ENCODE results near the gene MAPK4.
"Not testable (repeated sequence)": the region's sequence is repeated elsewhere in the genome, so short reads cannot be mapped to it uniquely, and the experiment has no call there.

Gene MAPK4

DNA sequence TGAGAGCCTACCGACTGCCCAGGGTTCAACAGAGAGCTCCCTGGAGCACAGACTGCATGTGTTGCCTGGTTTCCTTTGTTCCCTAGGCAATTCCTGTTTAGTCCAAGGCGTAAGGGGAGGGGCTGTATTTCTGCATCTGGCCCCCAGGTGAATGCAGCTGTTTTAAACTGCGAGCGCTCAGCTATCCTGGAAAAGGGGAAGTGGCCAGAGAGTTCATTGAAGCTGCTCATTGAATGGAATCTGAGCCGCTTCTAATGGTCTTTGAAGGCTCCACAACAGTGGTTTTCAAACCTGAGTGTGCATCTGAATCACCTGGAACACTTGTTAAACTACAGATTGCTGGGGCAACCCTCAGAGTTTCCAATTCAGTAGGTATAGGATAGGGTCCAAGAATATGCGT is 18.1 kb downstream of the MAPK4 start:
- no peak for FAIRE-seq

- FAIRE-seq = no peak
Measured at GRCh38 chr18:50578651-50579050, 18.8 kb downstream of the MAPK4 start.

- FAIRE-seq = no peak
Measured at GRCh38 chr18:50579061-50579774, 19.3 kb downstream of the MAPK4 start.

DNA sequence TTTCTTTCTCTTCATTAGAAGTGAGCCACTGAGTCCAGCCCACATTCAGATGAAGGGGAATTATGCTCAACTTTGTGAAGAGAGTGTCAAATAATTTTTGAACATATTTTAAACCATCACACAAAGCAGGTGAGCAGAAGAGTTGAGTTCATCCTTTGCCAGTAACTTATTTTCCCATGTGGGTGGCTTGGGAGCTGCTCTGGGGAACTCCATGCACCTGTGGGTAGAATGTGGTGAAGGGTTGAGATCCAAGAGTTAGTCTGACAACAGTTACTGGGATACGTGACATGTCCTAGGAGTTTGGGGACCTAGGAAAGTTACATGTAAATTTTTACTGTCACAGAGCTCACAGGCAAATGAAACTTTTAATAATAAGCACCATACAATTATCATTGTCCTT is 21.6 kb downstream of the MAPK4 start:
- FAIRE-seq = no peak

DNA sequence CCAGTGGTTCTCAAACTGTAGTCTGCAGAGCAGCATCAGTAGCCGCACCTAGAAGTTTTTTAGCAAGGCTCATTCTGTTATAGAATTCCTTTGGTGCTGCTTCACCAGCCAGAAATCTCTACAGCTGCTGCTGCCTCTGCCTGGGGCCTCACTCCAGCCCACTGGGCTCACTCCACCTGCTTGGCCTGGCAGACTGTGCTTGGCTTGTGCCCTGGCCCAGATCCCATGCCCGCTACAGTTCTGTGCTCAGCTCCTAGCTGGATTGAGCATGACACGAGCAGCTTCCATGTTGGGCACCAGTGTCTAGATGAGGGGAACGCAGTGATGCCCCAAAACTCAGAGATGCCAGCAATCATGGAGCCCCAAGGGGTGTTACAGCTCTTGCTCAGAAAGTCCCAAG is 22.6 kb downstream of the MAPK4 start:
- FAIRE-seq = no peak

DNA sequence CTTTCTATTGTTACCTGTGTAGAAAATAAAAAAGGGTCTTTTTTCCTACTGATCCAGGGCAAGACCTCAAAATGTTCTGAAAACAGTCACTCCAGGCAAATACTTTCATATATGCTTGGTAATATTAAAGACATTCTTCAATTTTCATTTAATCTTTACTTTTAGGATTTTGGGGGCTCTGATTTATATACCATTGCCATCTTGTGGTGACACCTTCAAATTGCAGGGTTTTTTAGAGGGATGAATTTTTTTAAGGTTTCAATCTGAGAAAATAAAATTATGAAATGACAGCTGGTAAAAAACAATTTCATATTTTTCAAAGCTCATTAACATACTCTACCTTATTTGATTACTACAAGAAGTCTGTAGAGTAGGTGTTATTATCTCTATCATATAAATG is 26.8 kb downstream of the MAPK4 start:
- no peak for FAIRE-seq

DNA sequence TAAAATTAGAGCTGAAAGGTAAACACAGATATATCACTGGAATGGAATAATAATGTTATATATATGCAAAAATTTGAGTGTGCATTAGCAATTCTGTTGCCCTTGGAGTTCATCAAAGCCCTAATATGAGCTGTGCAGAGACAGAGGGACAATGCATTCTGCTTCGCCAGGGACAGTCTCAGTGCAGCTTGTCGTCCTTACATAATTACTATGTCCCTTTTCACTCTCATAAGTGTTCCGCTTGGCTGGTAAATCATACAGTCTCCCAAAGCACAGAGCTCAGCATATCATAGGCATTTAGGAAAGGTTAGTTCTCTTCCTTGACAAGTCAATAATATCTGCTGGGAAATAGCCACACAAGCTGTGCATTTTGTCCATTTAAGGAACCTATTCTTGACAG is 30.7 kb downstream of the MAPK4 start:
- FAIRE-seq = no peak

- no peak for FAIRE-seq
Measured at GRCh38 chr18:50594012-50594411, 34.1 kb downstream of the MAPK4 start.

GRCh38 chr18:50594942-50595341 is 35.1 kb downstream of the MAPK4 start:
- FAIRE-seq = no peak

DNA sequence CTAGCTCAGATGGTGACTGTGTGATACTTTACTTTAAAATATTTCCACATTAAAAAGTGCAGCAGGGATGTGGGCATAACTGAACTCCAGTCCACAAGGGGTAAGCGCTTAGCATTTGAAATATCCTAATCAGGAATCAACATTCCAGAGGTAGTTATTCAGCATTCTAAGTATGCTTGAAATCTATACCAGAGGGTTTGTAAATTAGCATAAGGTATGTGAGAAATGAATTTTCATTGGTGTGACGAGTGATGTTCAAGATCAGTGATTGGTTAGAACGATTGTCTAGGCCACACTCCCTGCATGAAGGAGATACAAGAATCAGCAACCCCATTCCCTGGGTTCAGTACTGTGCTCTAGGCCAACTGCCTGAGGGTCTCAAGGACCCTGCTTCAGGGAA is 42.6 kb downstream of the MAPK4 start:
- no peak for FAIRE-seq

DNA sequence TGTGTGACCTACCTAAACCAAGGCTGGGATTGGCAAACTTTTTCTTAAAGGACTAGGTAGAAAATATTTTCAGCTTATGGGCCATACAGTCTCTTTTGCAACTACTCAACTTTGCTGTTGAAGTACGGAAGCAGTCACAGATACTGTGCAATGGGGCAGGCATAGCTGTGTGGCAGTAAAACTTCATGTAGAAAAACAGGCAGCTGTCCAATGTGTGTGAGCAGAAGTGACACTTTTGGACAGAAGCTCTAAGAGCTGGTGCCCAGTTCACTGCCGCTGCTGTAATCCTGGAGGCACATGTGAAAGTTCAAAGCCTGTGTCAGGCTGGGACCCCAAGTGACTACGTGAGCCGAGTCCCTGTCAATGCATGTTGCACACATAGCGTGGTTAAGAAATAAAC is 46.7 kb downstream of the MAPK4 start:
- no peak for FAIRE-seq

GRCh38 chr18:50607378-50607926 is 47.6 kb downstream of the MAPK4 start:
- FAIRE-seq = no peak

DNA sequence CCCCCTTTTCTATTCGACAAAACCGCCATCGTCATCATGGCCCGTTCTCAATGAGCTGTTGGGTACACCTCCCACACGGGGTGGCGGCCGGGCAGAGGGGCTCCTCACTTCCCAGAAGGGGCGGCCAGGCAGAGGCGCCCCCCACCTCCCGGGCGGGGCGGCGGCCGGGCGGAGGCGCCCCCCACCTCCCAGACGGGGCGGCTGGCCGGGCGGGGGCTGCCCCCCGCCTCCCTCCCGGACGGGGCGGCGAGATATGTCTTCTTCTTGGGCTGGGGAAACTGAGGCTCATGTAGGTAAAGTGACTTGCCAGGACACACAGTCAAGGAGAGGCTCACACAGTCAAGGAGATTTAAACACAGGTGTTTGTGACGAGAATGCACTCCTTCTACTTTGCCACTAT is 49.3 kb downstream of the MAPK4 start:
- FAIRE-seq = not testable (repeated sequence)

DNA sequence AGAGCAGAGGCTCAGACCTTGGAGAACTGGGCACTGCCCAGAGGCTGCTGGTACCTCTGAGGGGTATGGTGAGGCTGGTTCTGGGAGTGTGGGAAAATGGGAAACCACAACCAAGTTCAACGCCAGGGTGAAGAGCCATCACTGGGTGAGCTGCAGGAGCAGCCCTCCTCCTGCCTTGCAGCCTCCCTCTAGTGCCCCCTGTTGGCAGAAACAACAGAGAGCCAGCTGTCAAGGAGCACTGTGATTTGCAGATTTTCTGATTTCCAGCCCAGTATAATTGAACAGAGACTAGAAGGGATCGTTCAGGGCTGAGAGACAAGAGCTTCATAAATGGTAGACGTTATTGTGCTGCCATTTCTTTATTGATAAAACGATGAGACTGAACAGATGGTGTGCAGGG is 50.5 kb downstream of the MAPK4 start:
- no peak for FAIRE-seq

- no peak for FAIRE-seq
Measured at GRCh38 chr18:50611529-50611941, 51.6 kb downstream of the MAPK4 start.

- no peak for FAIRE-seq
Measured at GRCh38 chr18:50614838-50615237, 55.0 kb downstream of the MAPK4 start.

DNA sequence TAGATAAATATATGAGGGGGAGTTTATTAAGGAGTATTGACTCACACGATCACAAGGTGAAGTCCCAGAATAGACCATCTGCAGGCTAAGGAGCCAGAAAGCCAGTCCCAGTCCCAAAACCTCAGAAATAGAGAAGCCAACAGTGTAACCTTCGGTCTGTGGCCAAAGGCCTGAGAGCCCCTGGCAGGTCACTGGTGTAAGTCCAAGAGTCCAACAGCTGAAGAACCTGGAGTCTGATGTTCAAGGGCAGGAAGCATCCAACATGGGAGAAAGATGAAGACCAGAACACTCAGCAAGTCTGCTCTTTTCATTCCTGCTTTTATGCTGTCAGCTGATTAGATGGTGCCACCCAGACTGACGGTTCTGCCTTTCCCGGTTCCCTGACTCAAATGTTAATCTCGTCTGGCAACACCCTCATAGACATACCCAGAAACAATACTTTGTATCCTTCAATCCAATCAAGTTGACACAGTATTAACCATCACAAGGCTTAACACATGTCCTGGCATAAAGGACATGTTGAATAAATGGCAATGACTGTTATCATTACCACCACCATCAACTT is 56.7 kb downstream of the MAPK4 start:
- no peak for FAIRE-seq

- FAIRE-seq = no peak
Measured at GRCh38 chr18:50619861-50620275, 60.0 kb downstream of the MAPK4 start.

DNA sequence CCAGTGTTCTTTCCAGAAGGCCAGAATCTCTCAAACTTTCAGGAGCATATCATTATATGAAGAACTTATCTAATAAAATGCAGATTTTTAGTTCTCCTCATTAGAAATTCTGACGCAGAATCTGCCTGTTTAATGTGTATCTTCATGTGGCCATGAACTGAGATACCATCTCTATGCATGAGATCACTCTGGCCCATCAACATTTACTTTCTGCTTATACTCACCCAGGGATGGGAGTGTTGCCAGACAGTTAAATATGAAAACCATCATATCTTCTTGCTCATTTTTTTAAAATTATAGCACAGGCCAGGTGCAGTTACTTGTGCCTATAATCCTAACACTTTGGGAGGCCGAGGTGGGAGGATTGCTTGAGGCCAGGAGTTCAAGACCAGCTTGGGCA is 60.4 kb downstream of the MAPK4 start:
- no peak for FAIRE-seq

DNA sequence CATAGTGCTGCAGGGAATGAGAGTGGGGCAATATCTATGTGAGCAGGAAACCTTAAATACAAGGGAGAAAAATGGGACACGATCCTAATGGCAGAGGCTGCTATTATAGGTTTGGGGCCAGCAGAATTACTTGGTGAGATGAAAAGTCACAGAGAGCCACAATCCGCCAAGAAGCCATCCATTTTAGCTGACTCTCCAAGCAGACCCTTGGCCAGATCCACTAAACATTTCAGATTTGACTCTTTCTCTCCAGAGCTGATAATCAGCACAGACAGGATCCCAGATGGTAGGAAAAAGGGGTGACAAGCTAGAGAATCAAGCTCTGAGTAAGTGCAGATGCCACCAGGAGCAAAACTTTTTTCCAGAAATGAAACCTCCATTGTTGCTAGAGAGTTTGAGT is 61.5 kb downstream of the MAPK4 start:
- FAIRE-seq = no peak

- FAIRE-seq = no peak
Measured at GRCh38 chr18:50622320-50622719, 62.4 kb downstream of the MAPK4 start.

- no peak for FAIRE-seq
Measured at GRCh38 chr18:50622865-50623393, 63.0 kb downstream of the MAPK4 start.

DNA sequence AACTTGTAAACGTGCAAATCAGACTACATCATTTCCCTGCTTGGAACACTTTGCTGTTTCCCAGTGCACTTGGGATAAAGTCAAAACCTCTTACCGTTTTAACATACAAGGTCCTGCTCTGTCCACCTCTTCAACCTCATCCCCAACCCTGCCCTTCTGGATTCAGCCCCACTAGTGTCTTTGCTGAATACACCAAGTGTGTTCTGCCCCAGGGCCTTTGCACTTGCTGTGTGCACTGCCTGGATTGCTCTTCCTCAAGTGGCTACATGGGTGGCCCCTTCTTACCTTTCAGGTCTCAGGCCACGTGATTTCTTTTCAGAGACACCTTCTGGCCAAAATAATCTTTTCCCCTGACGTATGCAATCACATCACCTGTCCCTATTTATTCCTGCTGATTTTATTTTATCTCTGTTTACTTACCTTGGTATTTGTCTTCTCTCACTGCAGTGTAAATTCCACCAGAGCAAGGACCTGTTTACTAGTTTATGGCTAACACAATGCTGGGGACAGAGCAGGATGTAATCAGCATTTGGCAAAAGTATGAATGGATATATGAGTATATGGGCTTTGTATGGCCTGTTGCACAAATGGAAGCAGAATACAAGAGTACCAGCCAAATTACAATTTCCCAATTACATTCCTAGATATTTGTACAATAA is 63.9 kb downstream of the MAPK4 start:
- FAIRE-seq = no peak

GRCh38 chr18:50624981-50625380 is 65.1 kb downstream of the MAPK4 start:
- FAIRE-seq = no peak

Data from A204.1 (cell line).